OCI-LY1 (cell line): Measurements from ENCODE around the gene POLR1A.

Source experiments
- H2AFZ ChIP-seq: fragments of 200-600 bp; sonication (generic), shearing (Covaris generic); 2 replicates; pipeline ENCODE4 v1.6.0; 2014; ENCODE audit warnings: antibody characterized with exemption, mild to moderate bottlenecking, low read length
- H3F3A ChIP-seq: fragments of 200-600 bp; sonication (generic), shearing (Covaris generic); 2 replicates; pipeline ENCODE4 v1.6.0; 2014; ENCODE audit warnings: mild to moderate bottlenecking, antibody characterized with exemption, low read length, moderate library complexity; ENCODE audit not compliant: insufficient read depth
- H3K27ac ChIP-seq: fragments of 200-600 bp; sonication (generic); 2 replicates; pipeline ENCODE4 v1.5.1; 2014; ENCODE audit warnings: low read length, mixed run types, mild to moderate bottlenecking, low read depth; ENCODE audit not compliant: poor library complexity, severe bottlenecking
- H3K27me3 ChIP-seq: fragments of 200-600 bp; sonication (generic); 2 replicates; pipeline ENCODE4 v1.6.0; 2014; ENCODE audit warnings: antibody characterized with exemption, mild to moderate bottlenecking, low read length, moderate library complexity; ENCODE audit not compliant: insufficient read depth
- H3K36me3 ChIP-seq: fragments of 200-600 bp; sonication (generic); 2 replicates; pipeline ENCODE4 v1.6.1; 2014; ENCODE audit warnings: mild to moderate bottlenecking, antibody characterized with exemption, low read length, moderate library complexity, mixed read lengths; ENCODE audit not compliant: insufficient read depth
- H3K4me1 ChIP-seq: fragments of 200-600 bp; sonication (generic); 2 replicates; pipeline ENCODE4 v1.5.1; 2014; ENCODE audit warnings: mild to moderate bottlenecking, low read length, moderate library complexity; ENCODE audit not compliant: insufficient read depth, severe bottlenecking
- H3K4me2 ChIP-seq: fragments of 200-600 bp; sonication (generic), shearing (Covaris generic); 2 replicates; pipeline ENCODE4 v1.6.1; 2014; ENCODE audit warnings: low read length
- H3K4me3 ChIP-seq: fragments of 200-600 bp; sonication (generic); 2 replicates; pipeline ENCODE4 v1.5.1; 2014; ENCODE audit warnings: low read length, low read depth, mild to moderate bottlenecking, mixed read lengths; ENCODE audit not compliant: poor library complexity, severe bottlenecking
- H3K79me2 ChIP-seq: fragments of 200-600 bp; shearing (Covaris generic); 2 replicates; pipeline ENCODE4 v1.6.1; 2016; ENCODE audit warnings: mixed run types, low read length, mixed read lengths; ENCODE audit not compliant: insufficient read depth
- H3K9ac ChIP-seq: fragments of 200-600 bp; sonication (generic), shearing (Covaris generic); 2 replicates; pipeline ENCODE4 v1.6.1; 2014; ENCODE audit warnings: mild to moderate bottlenecking, low read length, mixed read lengths
- H3K9me2 ChIP-seq: fragments of 200-600 bp; sonication (generic), shearing (Covaris generic); 2 replicates; pipeline ENCODE4 v1.6.1; 2014; ENCODE audit warnings: low read depth, mild to moderate bottlenecking, low read length, mixed read lengths
- H3K9me3 ChIP-seq: fragments of 200-600 bp; shearing (Covaris generic); 2 replicates; pipeline ENCODE4 v1.6.1; 2014; ENCODE audit warnings: low read length, mixed read lengths
- H4K20me1 ChIP-seq: fragments of 200-600 bp; sonication (generic), shearing (Covaris generic); 2 replicates; pipeline ENCODE4 v1.6.0; 2016; ENCODE audit warnings: mild to moderate bottlenecking, low read length; ENCODE audit not compliant: insufficient read depth
- EZH2 ChIP-seq: fragments of 200-600 bp; sonication (generic), shearing (Covaris generic); IDR thresholded peaks from 2 replicates; pipeline ENCODE4 v1.8.0; 2017; ENCODE audit warnings: borderline replicate concordance, mixed run types, mild to moderate bottlenecking, antibody characterized with exemption, low read length, moderate library complexity, mixed read lengths
- TF ChIP-seq, protein P1 (sequence below): fragments of 200-600 bp; sonication (generic), shearing (Covaris generic); IDR thresholded peaks from 2 replicates; pipeline ENCODE4 v1.5.1; 2017; ENCODE audit warnings: mild to moderate bottlenecking, antibody characterized with exemption, low read length, moderate library complexity, mixed read lengths

The POLR1A gene

DNA sequence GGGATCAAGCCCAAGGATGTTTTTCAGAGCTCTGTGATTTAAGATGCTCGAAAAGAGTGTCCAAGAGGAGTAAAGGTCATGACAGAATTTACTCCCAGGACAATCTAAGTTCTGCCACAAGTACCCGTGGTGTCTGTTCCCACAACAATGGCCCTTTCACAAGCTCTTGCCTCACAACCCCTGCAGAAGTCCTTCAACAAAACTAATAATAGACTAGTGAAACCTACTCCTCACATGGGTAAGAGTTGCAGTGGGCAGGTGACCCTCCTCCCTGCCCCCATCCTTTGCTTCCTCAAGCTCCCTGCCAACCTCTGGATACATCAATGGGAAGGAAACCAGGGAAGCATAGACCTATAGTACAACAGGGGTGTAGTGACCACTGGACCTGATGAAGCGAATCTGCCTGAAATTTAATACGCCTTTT lies 35.3 kb upstream of the POLR1A start:
- no peak overlapping the region for H3K9ac ChIP-seq
- no peaks in the 10 kb centered on the region for H3K9me3 ChIP-seq
- H3K9me2 ChIP-seq: no peaks in the 10 kb centered on the region
- no peaks in the 10 kb centered on the region for H3K79me2 ChIP-seq
- no peaks in the 10 kb centered on the region for H4K20me1 ChIP-seq
- H3K4me2 ChIP-seq: no peak overlapping the region
- no peaks in the 10 kb centered on the region for H3K4me1 ChIP-seq
- no peak overlapping the region for H3K4me3 ChIP-seq
- H2AFZ ChIP-seq: no peak overlapping the region
- H3F3A ChIP-seq: no peaks in the 10 kb centered on the region
- H3K36me3 ChIP-seq: peaks cover 97% of the 10 kb centered on the region
- no peaks in the 10 kb centered on the region for H3K27me3 ChIP-seq
- TF ChIP-seq EZH2: no peak
- TF ChIP-seq, protein P1, sequence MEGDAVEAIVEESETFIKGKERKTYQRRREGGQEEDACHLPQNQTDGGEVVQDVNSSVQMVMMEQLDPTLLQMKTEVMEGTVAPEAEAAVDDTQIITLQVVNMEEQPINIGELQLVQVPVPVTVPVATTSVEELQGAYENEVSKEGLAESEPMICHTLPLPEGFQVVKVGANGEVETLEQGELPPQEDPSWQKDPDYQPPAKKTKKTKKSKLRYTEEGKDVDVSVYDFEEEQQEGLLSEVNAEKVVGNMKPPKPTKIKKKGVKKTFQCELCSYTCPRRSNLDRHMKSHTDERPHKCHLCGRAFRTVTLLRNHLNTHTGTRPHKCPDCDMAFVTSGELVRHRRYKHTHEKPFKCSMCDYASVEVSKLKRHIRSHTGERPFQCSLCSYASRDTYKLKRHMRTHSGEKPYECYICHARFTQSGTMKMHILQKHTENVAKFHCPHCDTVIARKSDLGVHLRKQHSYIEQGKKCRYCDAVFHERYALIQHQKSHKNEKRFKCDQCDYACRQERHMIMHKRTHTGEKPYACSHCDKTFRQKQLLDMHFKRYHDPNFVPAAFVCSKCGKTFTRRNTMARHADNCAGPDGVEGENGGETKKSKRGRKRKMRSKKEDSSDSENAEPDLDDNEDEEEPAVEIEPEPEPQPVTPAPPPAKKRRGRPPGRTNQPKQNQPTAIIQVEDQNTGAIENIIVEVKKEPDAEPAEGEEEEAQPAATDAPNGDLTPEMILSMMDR: no peak
- no peak overlapping the region for H3K27ac ChIP-seq

DNA sequence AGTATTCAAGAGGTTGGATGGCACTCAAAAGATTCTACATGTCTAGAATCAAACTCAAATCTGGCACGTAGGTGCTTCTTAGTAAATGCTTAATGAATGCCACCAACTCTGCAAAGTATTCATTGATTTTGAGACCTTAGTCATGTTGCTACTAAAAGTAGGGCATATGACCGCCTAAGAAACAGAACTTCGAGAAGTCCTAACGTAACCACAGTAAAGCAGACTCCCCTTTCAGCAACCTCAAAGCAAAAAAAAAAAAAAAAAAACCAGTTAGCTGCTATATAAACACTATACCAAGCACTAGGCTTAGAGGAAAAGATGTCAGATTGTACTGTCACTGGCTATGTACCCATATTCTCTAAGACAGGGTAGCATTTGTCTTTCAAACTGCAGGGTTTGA lies 34.3 kb upstream of the POLR1A start:
- no peaks in the 10 kb centered on the region for H3K9me2 ChIP-seq
- no peak overlapping the region for H2AFZ ChIP-seq
- no peaks in the 10 kb centered on the region for H3K9me3 ChIP-seq
- H3K27me3 ChIP-seq: no peaks in the 10 kb centered on the region
- H3K79me2 ChIP-seq: no peaks in the 10 kb centered on the region
- no peak overlapping the region for H3K4me3 ChIP-seq
- no peaks in the 10 kb centered on the region for H3K4me1 ChIP-seq
- no peak overlapping the region for H3K9ac ChIP-seq
- no peaks in the 10 kb centered on the region for H3F3A ChIP-seq
- no peak overlapping the region for H3K4me2 ChIP-seq
- peaks cover 97% of the 10 kb centered on the region for H3K36me3 ChIP-seq
- H3K27ac ChIP-seq: no peak overlapping the region
- H4K20me1 ChIP-seq: no peaks in the 10 kb centered on the region
- TF ChIP-seq, protein P1: no peak
- TF ChIP-seq EZH2: no peak

GRCh38 chr2:86138736-86139625 lies 33.3 kb upstream of the POLR1A start:
- no peak overlapping the region for H3K9ac ChIP-seq
- no peak overlapping the region for H3K4me3 ChIP-seq
- H3K27me3 ChIP-seq: no peaks in the 10 kb centered on the region
- no peak overlapping the region for H2AFZ ChIP-seq
- no peak overlapping the region for H3K4me2 ChIP-seq
- H4K20me1 ChIP-seq: no peaks in the 10 kb centered on the region
- H3K79me2 ChIP-seq: no peaks in the 10 kb centered on the region
- no peaks in the 10 kb centered on the region for H3K9me2 ChIP-seq
- peaks cover 97% of the 10 kb centered on the region for H3K36me3 ChIP-seq
- H3K4me1 ChIP-seq: no peaks in the 10 kb centered on the region
- no peak overlapping the region for H3K27ac ChIP-seq
- TF ChIP-seq, protein P1: no peak
- TF ChIP-seq EZH2: no peak
- H3F3A ChIP-seq: no peaks in the 10 kb centered on the region
- H3K9me3 ChIP-seq: no peaks in the 10 kb centered on the region
